Measurements from ENCODE around the gene MATCAP1. TPM values are rescaled to one million over a fixed set of nuclear protein-coding genes. Genes with fewer than 3 reads are reported as not detected.

MATCAP1 gene
- total and polyA plus RNA-seq, 2 of the 4 experiments (the other 2 are of a cell fraction), result 8.2 to 43.9 TPM

- no peak for ATAC-seq (ENCODE audit: low read depth)
- H2AFZ ChIP-seq (replicated peaks; ENCODE audit: low read length, poor library complexity), result peak overlapping the region; percentile 19
- no peak overlapping the region for H3K18ac ChIP-seq (ENCODE audit: low read depth, low read length)
- no peak overlapping the region for H2BK5ac ChIP-seq (ENCODE audit: low read depth, low read length, poor library complexity, severe bottlenecking)
- H4K5ac ChIP-seq (ENCODE audit: low read depth, low read length), result peak overlapping the region; percentile 49; the same call in 1 of the 2 replicates
- in situ Hi-C loops (cut with MboI; ENCODE audit: low sequenced_read_pairs), result no loop called here
- no peak overlapping the region for H2BK15ac ChIP-seq (ENCODE audit: low read depth, low read length)
- peaks cover 5% of the 10 kb centered on the region; the same call in 1 of the 2 replicates for H3K9me1 ChIP-seq (ENCODE audit: insufficient read depth, low read length)
- H4K20me1 ChIP-seq (ENCODE audit: insufficient read depth, low read length), result peaks cover 10% of the 10 kb centered on the region
- H3K27me3 ChIP-seq (ENCODE audit: control insufficient read depth, insufficient read depth, low read length), result peaks cover 24% of the 10 kb centered on the region; the same call in 1 of the 2 replicates
- 43% methylated on average over 2 of the region's 25 CpGs; no CpG with 5 or more reads in 1 of the 2 experiments for whole genome bisulfite sequencing, 2 experiments (ENCODE audit: extremely low coverage in 2 of 2, insufficient read length in 1 of 2)
- H3K4me2 ChIP-seq (ENCODE audit: low read depth, low read length), result peak overlapping the region; percentile 66
- H4K8ac ChIP-seq (ENCODE audit: low read depth in 2 of 2, low read length in 2 of 2), result no peak overlapping the region
- no peaks in the 10 kb centered on the region for H3K9me3 ChIP-seq (ENCODE audit: control insufficient read depth, insufficient read depth, low read length)
- no peak overlapping the region for H3K14ac ChIP-seq (replicated peaks; ENCODE audit: low read depth, low read length)
- peaks cover 10 to 25% of the 10 kb centered on the region in 2 experiments; a peak in 2 of 4 replicates for H3K79me1 ChIP-seq (ENCODE audit: low read depth in 1 of 2, low read length in 2 of 2)
- H2AK9ac ChIP-seq (replicated peaks; ENCODE audit: low read depth, low read length, poor library complexity), result peak overlapping the region; percentile 7
- no peak overlapping the region for H4K91ac ChIP-seq (ENCODE audit: insufficient read depth, low read depth, low read length)
- no peak for TF ChIP-seq MAZ (IDR thresholded peaks at IDR 0.05; ENCODE audit: borderline replicate concordance, low read depth, low read length)
- TF ChIP-seq CTCF (conservative IDR thresholded peaks at IDR 0.05; ENCODE audit: low read depth, low read length), result no peak
- TF ChIP-seq CEBPB (IDR thresholded peaks at IDR 0.05; ENCODE audit: low read depth, low read length), result no peak
- no peak for TF ChIP-seq BHLHE40 (IDR thresholded peaks at IDR 0.05; ENCODE audit: low read depth, low read length)
- no peak for TF ChIP-seq CHD1 (IDR thresholded peaks at IDR 0.05; ENCODE audit: low read depth, low read length)
- TF ChIP-seq USF2 (IDR thresholded peaks at IDR 0.05; ENCODE audit: low read depth, low read length), result no peak
- TF ChIP-seq ELK1 (IDR thresholded peaks at IDR 0.05; ENCODE audit: borderline replicate concordance, low read depth, low read length), result no peak
- TF ChIP-seq POLR2A (IDR thresholded peaks at IDR 0.05; ENCODE audit: low read depth, low read length), result no peak
- TF ChIP-seq RAD21 (IDR thresholded peaks at IDR 0.05; ENCODE audit: low read length), result no peak
- TF ChIP-seq SMC3 (IDR thresholded peaks at IDR 0.05; ENCODE audit: low read depth, low read length), result no peak
- no peak for TF ChIP-seq NFE2L2 (IDR thresholded peaks at IDR 0.05; ENCODE audit: low read depth, low read length)
- TF ChIP-seq RCOR1 (IDR thresholded peaks at IDR 0.05; ENCODE audit: insufficient replicate concordance, low read length), result no peak
- TF ChIP-seq FOS (IDR thresholded peaks at IDR 0.05; ENCODE audit: low read depth, low read length), result no peak
- TF ChIP-seq MAFK (IDR thresholded peaks at IDR 0.05; ENCODE audit: low read depth, low read length), result no peak
- TF ChIP-seq MXI1 (IDR thresholded peaks at IDR 0.05; ENCODE audit: borderline replicate concordance, low read depth, low read length), result no peak
- no peak for TF ChIP-seq RFX5 (IDR thresholded peaks at IDR 0.05; ENCODE audit: low read depth, low read length)
- no peak overlapping the region for H3K56ac ChIP-seq (ENCODE audit: extremely low read depth, insufficient read depth, low read length)
- no peak overlapping the region for H2BK120ac ChIP-seq (ENCODE audit: low read depth, low read length)
- no peak overlapping the region for H3K4me3 ChIP-seq (ENCODE audit: insufficient read depth, low read depth, low read length)
- H3K4me1 ChIP-seq (ENCODE audit: control insufficient read depth, insufficient read depth, low read length), result peaks cover 18% of the 10 kb centered on the region; the same call in 1 of the 2 replicates
- no peak overlapping the region for H2BK20ac ChIP-seq (ENCODE audit: low read depth, low read length)
- no peak for DNase-seq
- no TSS peak for BruUV-seq (replicated peaks)
- H3K4ac ChIP-seq (ENCODE audit: low read depth, low read length), result no peak overlapping the region
- intact Hi-C loops (cut with micrococcal nuclease), result no loop called here
- H3K36me3 ChIP-seq (ENCODE audit: control insufficient read depth, insufficient read depth, low read length), result peaks cover 3% of the 10 kb centered on the region; the same call in 1 of the 2 replicates
- H3K27ac ChIP-seq (ENCODE audit: insufficient read depth, low read length), result no peak overlapping the region
- POLR2A ChIA-PET (ENCODE audit: unreplicated experiment), result no interaction called here
- H2AK5ac ChIP-seq (ENCODE audit: low read depth, low read length), result peak overlapping the region; percentile 61; the same call in 1 of the 2 replicates
- dilution Hi-C loops (cut with HindIII; ENCODE audit: low sequenced_read_pairs, unreplicated experiment), result no loop called here
- no peak overlapping the region for H3K9ac ChIP-seq (ENCODE audit: low read depth, low read length)
- CTCF ChIA-PET, result interaction anchor here (0.6 kb wide), 1 partner anchor 11 kb away, joined by 4 read pairs; the partner anchor contains the start of gene B3GNT9
- peak overlapping the region; percentile 35; the same call in 1 of the 2 replicates for H3K23ac ChIP-seq (ENCODE audit: low read depth, low read length)
Measured at GRCh38 chr16:67161595-67162058, 22.1 kb downstream of the MATCAP1 start.

All from IMR-90 (cell line).